ENCODE results near the gene ACSF2.
"Not testable (repeated sequence)": the region's sequence is repeated elsewhere in the genome, so short reads cannot be mapped to it uniquely, and the experiment has no call there.

ACSF2 gene

GRCh38 chr17:50472761-50473161, 46.7 kb downstream of the ACSF2 start:
- Histone ChIP-seq H3K4me1 (ENCODE audit: control insufficient read depth, insufficient read depth, low read length) (peaks cover 14% of the 10 kb centered on the region), H3K27me3 (ENCODE audit: control insufficient read depth, insufficient read depth, low read length) (peaks cover 33% of the 10 kb centered on the region)
- not testable (repeated sequence) for H3K4me3 ChIP-seq (ENCODE audit: low read depth, low read length); H3K9ac ChIP-seq (ENCODE audit: low read length); H3K9me3 ChIP-seq (ENCODE audit: control insufficient read depth, insufficient read depth, low read depth, low read length); H3K36me3 ChIP-seq (ENCODE audit: control insufficient read depth, insufficient read depth, low read length); H3K27ac ChIP-seq (ENCODE audit: low read depth, low read length)

- no peaks in the 10 kb centered on the region; the same call in 1 of the 2 replicates for H3K36me3 ChIP-seq (ENCODE audit: control insufficient read depth, insufficient read depth, low read length)
- no peak overlapping the region for H3K9ac ChIP-seq (ENCODE audit: low read length)
- H3K9me3 ChIP-seq (ENCODE audit: control insufficient read depth, insufficient read depth, low read depth, low read length), result no peaks in the 10 kb centered on the region
- peaks cover 22% of the 10 kb centered on the region for H3K27me3 ChIP-seq (ENCODE audit: control insufficient read depth, insufficient read depth, low read length)
- peaks cover 11% of the 10 kb centered on the region for H3K4me1 ChIP-seq (ENCODE audit: control insufficient read depth, insufficient read depth, low read length)
- H3K4me3 ChIP-seq (ENCODE audit: low read depth, low read length), result no peak overlapping the region
- no peak overlapping the region for H3K27ac ChIP-seq (ENCODE audit: low read depth, low read length)
These were observed 47.9 kb downstream of the ACSF2 start for GRCh38 chr17:50473901-50474300.

GRCh38 chr17:50474523-50474922, 48.5 kb downstream of the ACSF2 start:
- no peak overlapping the region for H3K4me3 ChIP-seq (ENCODE audit: low read depth, low read length)
- H3K9me3 ChIP-seq (ENCODE audit: control insufficient read depth, insufficient read depth, low read depth, low read length), result no peaks in the 10 kb centered on the region
- H3K9ac ChIP-seq (ENCODE audit: low read length), result no peak overlapping the region
- H3K27me3 ChIP-seq (ENCODE audit: control insufficient read depth, insufficient read depth, low read length), result peaks cover 17% of the 10 kb centered on the region
- no peaks in the 10 kb centered on the region; the same call in 1 of the 2 replicates for H3K36me3 ChIP-seq (ENCODE audit: control insufficient read depth, insufficient read depth, low read length)
- H3K4me1 ChIP-seq (ENCODE audit: control insufficient read depth, insufficient read depth, low read length), result peaks cover 11% of the 10 kb centered on the region
- no peak overlapping the region for H3K27ac ChIP-seq (ENCODE audit: low read depth, low read length)

- H3K9ac ChIP-seq (ENCODE audit: low read length), result no peak overlapping the region
- H3K27me3 ChIP-seq (ENCODE audit: control insufficient read depth, insufficient read depth, low read length), result peaks cover 12% of the 10 kb centered on the region
- H3K27ac ChIP-seq (ENCODE audit: low read depth, low read length), result no peak overlapping the region
- H3K9me3 ChIP-seq (ENCODE audit: control insufficient read depth, insufficient read depth, low read depth, low read length), result no peaks in the 10 kb centered on the region
- peaks cover under 1% of the 10 kb centered on the region; the same call in 1 of the 2 replicates for H3K36me3 ChIP-seq (ENCODE audit: control insufficient read depth, insufficient read depth, low read length)
- H3K4me3 ChIP-seq (ENCODE audit: low read depth, low read length), result no peak overlapping the region
- H3K4me1 ChIP-seq (ENCODE audit: control insufficient read depth, insufficient read depth, low read length), result peaks cover 11% of the 10 kb centered on the region
These were observed 49.3 kb downstream of the ACSF2 start for GRCh38 chr17:50475362-50475761.

GRCh38 chr17:50475775-50476544, 49.9 kb downstream of the ACSF2 start:
- Histone ChIP-seq H3K4me3 (ENCODE audit: low read depth, low read length) (peak overlapping the region; percentile 32), H3K4me1 (ENCODE audit: control insufficient read depth, insufficient read depth, low read length) (peaks cover 11% of the 10 kb centered on the region), H3K27me3 (ENCODE audit: control insufficient read depth, insufficient read depth, low read length) (peaks cover 12% of the 10 kb centered on the region)
- not testable (repeated sequence) for H3K9ac ChIP-seq (ENCODE audit: low read length); H3K27ac ChIP-seq (ENCODE audit: low read depth, low read length); H3K9me3 ChIP-seq (ENCODE audit: control insufficient read depth, insufficient read depth, low read depth, low read length); H3K36me3 ChIP-seq (ENCODE audit: control insufficient read depth, insufficient read depth, low read length)

GRCh38 chr17:50476545-50477315, 50.7 kb downstream of the ACSF2 start:
- peaks cover 5% of the 10 kb centered on the region for H3K36me3 ChIP-seq (ENCODE audit: control insufficient read depth, insufficient read depth, low read length)
- peaks cover 11% of the 10 kb centered on the region for H3K4me1 ChIP-seq (ENCODE audit: control insufficient read depth, insufficient read depth, low read length)
- peaks cover 12% of the 10 kb centered on the region for H3K27me3 ChIP-seq (ENCODE audit: control insufficient read depth, insufficient read depth, low read length)
- H3K9me3 ChIP-seq (ENCODE audit: control insufficient read depth, insufficient read depth, low read depth, low read length), result no peaks in the 10 kb centered on the region
- no peak overlapping the region for H3K27ac ChIP-seq (ENCODE audit: low read depth, low read length)
- H3K4me3 ChIP-seq (ENCODE audit: low read depth, low read length), result peak overlapping the region; percentile 32
- H3K9ac ChIP-seq (ENCODE audit: low read length), result no peak overlapping the region

- H3K9me3 ChIP-seq (ENCODE audit: control insufficient read depth, insufficient read depth, low read depth, low read length), result no peaks in the 10 kb centered on the region
- H3K27ac ChIP-seq (ENCODE audit: low read depth, low read length), result no peak overlapping the region
- peaks cover 9% of the 10 kb centered on the region for H3K36me3 ChIP-seq (ENCODE audit: control insufficient read depth, insufficient read depth, low read length)
- no peak overlapping the region for H3K9ac ChIP-seq (ENCODE audit: low read length)
- H3K4me1 ChIP-seq (ENCODE audit: control insufficient read depth, insufficient read depth, low read length), result peaks cover 11% of the 10 kb centered on the region
- peak overlapping the region; percentile 93 for H3K4me3 ChIP-seq (ENCODE audit: low read depth, low read length)
- peaks cover 12% of the 10 kb centered on the region for H3K27me3 ChIP-seq (ENCODE audit: control insufficient read depth, insufficient read depth, low read length)
These were observed 52.0 kb downstream of the ACSF2 start for GRCh38 chr17:50477976-50478375.

GRCh38 chr17:50478391-50479381, 52.7 kb downstream of the ACSF2 start, which contains the start of gene RSAD1:
TSS of gene RSAD1 (plus strand) at chr17:50478860. CDS start at chr17:50478885, 25 bp downstream.
- peaks cover 11% of the 10 kb centered on the region for H3K4me1 ChIP-seq (ENCODE audit: control insufficient read depth, insufficient read depth, low read length)
- peaks cover 15% of the 10 kb centered on the region for H3K36me3 ChIP-seq (ENCODE audit: control insufficient read depth, insufficient read depth, low read length)
- H3K9me3 ChIP-seq (ENCODE audit: control insufficient read depth, insufficient read depth, low read depth, low read length), result no peaks in the 10 kb centered on the region
- H3K27ac ChIP-seq (ENCODE audit: low read depth, low read length), result 0 out of 2 replicates have a peak within 1 kb of the TSS, but pooled peaks have one; percentile 9
- peak within 1 kb of the TSS; percentile 93 for H3K4me3 ChIP-seq (ENCODE audit: low read depth, low read length)
- peaks cover 12% of the 10 kb centered on the region for H3K27me3 ChIP-seq (ENCODE audit: control insufficient read depth, insufficient read depth, low read length)
- H3K9ac ChIP-seq (ENCODE audit: low read length), result peak within 1 kb of the TSS; percentile 74

GRCh38 chr17:50479522-50480141, 53.6 kb downstream of the ACSF2 start:
- Histone ChIP-seq H3K4me1 (ENCODE audit: control insufficient read depth, insufficient read depth, low read length) (peaks cover 11% of the 10 kb centered on the region), H3K9me3 (ENCODE audit: control insufficient read depth, insufficient read depth, low read depth, low read length) (no peaks in the 10 kb centered on the region), H3K27me3 (ENCODE audit: control insufficient read depth, insufficient read depth, low read length) (peaks cover 12% of the 10 kb centered on the region), H3K4me3 (ENCODE audit: low read depth, low read length) (peak overlapping the region; percentile 93), H3K27ac (ENCODE audit: low read depth, low read length) (no peak overlapping the region), H3K36me3 (ENCODE audit: control insufficient read depth, insufficient read depth, low read length) (peaks cover 24% of the 10 kb centered on the region), H3K9ac (ENCODE audit: low read length) (no peak overlapping the region)

GRCh38 chr17:50480142-50480764, 54.2 kb downstream of the ACSF2 start:
- no peak overlapping the region for H3K4me3 ChIP-seq (ENCODE audit: low read depth, low read length)
- H3K9me3 ChIP-seq (ENCODE audit: control insufficient read depth, insufficient read depth, low read depth, low read length), result no peaks in the 10 kb centered on the region
- no peak overlapping the region for H3K9ac ChIP-seq (ENCODE audit: low read length)
- no peak overlapping the region for H3K27ac ChIP-seq (ENCODE audit: low read depth, low read length)
- H3K36me3 ChIP-seq (ENCODE audit: control insufficient read depth, insufficient read depth, low read length), result peaks cover 31% of the 10 kb centered on the region
- H3K4me1 ChIP-seq (ENCODE audit: control insufficient read depth, insufficient read depth, low read length), result peaks cover 11% of the 10 kb centered on the region
- peaks cover 12% of the 10 kb centered on the region for H3K27me3 ChIP-seq (ENCODE audit: control insufficient read depth, insufficient read depth, low read length)
